HG03521 (cell line): ENCODE data around the gene ZBTB45.
A peak's percentile ranks its signal among the peaks of the same experiment; 100 is the strongest.
"Not testable (repeated sequence)": the region's sequence is repeated elsewhere in the genome, so short reads cannot be mapped to it uniquely, and the experiment has no call there.

Source experiments
- ATAC-seq: cut with Tn5 transposase; IDR thresholded peaks from one replicate; pipeline ENCODE4 v1.9.1; 2021; ENCODE audit warnings: mild to moderate bottlenecking, moderate library complexity; ENCODE audit not compliant: unreplicated experiment

The ZBTB45 gene

GRCh38 chr19:58542641-58543372 is 23.2 kb upstream of the ZBTB45 start:
- not testable (repeated sequence) for ATAC-seq

GRCh38 chr19:58539169-58539559 is 19.6 kb upstream of the ZBTB45 start:
- ATAC-seq: not testable (repeated sequence)

DNA sequence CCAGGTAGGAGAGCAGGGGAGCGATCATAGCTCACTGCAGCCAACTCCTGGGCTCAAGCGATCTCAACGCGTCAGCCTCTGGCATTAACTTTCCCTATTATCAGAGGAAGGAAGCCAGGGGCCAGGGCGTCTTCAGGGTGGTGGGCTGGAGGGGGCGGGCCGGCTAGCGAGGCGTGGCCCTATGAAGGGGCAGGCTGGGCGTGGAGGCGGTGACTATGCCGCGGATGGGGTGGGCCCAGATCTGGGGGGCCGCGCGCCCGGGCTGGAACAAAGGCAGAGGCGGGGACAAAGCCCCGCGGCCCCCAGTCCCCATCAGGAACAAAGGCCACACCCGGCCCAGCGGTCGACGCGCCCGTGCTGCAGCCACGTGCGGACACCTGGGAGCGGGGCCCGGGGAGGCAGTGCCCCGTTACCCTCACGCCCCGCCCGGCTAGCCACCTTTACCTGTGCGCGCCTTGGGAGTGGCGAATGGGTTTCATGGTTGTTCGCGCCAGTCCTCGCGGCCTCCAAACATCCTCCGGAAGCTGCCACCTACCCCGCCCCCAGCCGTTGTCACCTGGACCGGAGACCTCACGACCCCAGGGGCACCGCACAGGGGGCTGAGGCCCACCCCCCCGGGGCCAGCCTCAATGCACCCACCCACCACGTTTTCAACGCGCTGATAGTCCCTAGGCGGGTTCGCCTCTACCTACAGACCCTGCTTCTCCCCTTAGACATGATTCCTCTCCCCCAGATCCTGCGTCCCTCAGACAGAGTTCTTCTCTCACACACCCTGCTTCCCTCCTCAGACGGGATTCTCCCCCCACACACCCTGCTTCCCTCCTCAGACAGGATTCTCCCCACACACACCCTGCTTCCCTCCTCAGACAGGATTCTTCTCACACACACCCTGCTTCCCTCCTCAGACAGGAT is 18.9 kb upstream of the ZBTB45 start:
- ATAC-seq: no peak

DNA sequence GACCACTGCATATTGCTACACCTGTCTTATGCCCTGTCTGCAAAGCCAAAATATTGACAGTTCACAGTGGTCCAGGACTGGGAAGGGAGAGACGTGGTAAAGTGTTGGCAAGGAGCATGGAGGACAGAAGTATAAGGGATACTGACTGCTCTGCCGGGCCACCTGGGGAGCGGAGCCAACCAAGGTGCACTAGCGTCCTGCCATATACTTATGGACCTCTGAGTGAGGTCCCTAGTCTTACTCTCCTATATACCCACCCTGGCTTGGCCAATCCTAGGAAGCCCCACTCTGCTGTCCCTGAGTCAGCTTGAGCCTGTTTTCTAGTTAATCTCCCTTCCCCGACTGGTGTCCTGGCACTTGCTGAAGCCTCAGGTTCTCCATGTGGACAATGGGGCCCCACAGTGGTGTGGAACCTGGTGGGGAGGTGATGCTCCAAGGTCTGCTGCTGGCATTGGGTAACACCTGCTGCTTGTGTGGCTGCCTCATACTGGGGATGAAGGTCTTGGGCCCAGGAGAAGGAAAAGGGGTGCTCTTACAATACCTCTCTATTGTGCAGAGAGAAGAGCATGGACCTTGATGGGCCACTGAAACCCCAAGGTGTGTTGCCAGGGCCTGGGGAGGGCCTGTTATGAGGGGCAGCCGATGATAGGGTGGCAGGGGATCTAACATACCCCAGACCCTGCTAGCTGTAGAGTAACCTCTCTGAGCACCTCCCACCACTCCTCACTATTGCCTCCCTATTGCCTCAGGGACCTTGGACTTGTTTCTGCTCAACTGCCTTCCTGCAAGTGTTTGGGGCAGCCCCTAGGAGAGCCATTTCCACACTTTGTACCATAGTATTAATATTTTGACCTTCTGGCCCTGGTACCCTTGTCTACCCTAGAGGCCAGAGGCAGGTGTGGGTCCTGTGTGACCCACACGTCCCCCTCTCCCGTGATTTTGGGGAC is 17.5 kb upstream of the ZBTB45 start:
- no peak for ATAC-seq

DNA sequence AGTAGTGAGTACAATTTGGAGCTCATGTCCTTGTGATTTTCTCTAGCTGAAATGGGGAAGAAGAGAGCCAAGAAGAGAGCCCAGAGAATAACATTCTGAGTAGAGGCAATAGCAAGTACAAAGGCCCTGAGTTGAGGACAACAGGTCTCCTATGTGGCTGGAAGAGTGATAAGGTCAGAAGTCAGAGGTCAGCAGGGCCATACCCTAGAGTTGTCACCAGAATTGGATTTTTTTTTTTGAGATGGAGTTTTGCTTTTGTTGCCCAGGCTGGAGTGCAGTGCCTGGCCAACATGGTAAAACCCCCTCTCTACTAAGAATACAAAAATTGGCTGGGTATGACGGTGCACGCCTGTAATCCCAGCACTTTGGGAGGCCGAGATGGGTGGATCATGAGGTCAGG is 16.2 kb upstream of the ZBTB45 start:
- no peak for ATAC-seq

GRCh38 chr19:58531034-58531840 is 11.6 kb upstream of the ZBTB45 start:
- ATAC-seq: no peak

GRCh38 chr19:58529405-58529804 is 9.8 kb upstream of the ZBTB45 start:
- ATAC-seq: no peak

GRCh38 chr19:58522709-58523108 is 3.1 kb upstream of the ZBTB45 start:
- ATAC-seq: no peak

GRCh38 chr19:58521651-58522050 is 2.0 kb upstream of the ZBTB45 start:
- ATAC-seq: no peak

DNA sequence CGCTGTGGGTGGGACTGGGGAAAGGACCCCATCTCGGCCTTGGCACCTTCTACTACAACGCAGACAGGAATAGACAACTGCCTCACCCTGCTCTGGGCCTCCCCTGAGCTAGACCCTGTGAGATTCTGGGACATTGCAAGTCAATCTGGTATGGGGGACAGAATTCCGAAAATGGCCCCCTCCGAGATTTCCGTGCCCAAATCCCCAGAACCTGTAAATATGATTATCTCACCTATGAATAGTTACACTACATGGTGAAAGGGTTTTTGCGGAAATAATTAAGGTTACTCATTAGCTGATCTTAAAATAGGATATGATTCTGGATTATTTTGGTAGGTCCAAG is 618 bp upstream of the ZBTB45 start:
- ATAC-seq: no peak

- ATAC-seq: peak; percentile 1
Measured at GRCh38 chr19:58519087-58519354, 589 bp downstream of the ZBTB45 start.

DNA sequence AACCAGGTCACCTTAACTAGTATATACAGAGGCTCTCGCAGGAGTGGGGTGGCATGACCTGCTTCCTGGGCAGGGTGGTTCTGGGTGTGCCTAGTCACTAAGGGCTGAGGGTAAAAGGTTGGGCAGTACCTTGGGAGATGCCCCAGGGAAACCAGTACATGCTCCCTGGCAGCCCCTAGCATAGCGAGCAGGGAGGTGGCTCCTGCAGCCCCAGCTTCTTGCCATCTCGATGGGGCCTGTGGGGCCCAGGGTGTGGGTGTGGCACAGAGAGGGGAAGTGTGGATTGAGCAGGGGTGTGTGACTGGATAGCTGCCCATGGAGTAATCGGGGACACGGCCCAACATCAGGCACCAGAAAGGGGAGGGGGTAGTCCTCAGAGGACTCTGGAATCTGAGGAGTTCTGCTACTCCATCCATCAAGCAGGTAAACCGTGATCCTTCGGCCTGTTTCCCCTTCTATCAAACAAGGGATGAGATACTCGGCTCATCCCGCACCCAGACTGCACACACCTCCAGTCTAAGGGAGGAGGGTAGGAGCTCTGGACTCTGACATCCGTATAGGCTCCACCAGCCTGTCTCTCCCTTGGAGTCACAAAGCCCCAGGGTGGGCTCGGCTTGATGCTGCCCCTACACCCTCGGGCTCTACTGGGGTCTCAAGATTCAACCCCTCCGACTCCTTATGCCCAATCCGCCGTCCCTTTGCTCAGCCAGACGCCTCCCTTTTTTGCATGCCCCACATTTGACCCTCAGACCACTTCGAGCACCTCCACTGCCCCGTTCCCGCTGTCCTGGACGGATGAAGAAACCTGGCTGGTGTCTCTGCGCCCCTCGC is 1.1 kb downstream of the ZBTB45 start:
- no peak for ATAC-seq

- no peak for ATAC-seq
Measured at GRCh38 chr19:58516964-58517833, 2.4 kb downstream of the ZBTB45 start.

DNA sequence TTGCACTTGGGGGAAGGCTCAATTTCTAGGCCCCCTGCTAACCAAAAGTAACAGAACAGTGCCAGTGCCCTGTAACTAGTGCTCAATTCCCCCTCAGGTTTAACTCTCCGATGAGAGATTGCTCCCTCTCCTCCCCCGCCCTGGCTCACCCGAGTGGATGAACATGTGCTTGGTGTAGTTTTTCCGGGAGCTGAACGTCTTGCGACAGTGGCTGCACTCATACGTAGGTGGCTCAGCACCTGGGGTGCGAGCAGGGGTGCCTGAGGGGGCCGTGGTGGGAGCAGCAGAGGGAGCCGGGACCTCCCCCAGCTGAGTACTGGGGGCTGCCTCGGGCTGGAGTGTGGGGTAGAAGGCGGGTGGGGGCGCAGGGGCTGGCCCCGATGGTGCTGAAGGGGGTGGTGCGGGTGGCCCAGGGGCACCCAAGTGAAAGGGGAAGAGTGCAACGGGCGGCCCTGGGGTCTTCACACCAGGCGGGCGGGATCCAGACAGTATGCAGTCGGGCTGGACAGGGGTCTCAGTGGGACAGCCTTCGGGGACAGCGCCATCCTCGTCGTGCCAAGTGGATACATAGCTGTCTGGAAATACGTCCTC is 3.3 kb downstream of the ZBTB45 start:
- ATAC-seq: no peak

- ATAC-seq: no peak
Measured at GRCh38 chr19:58515259-58515658, 4.4 kb downstream of the ZBTB45 start.

DNA sequence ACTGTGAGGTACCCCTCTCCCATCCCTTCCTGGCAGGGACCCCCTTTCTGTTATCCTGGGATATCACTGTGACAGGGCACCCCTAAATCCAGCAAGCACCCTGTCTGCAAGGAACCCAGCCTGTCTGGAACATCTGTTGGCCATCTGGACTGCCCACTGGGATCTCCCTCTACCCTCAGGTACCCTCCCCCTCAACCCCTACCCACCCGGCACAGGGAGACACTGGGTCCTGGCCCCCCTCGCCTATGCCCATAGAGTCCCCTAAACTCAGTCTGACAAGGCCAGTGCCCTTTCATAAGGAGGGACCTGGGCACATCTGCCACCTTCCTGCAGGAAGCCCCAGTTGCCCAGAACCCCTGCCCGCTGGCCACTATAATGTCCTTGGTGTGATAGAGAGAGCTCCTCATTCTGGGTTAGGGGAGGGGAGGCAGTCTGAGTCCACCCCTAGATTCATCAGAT is 5.0 kb downstream of the ZBTB45 start:
- ATAC-seq: no peak

DNA sequence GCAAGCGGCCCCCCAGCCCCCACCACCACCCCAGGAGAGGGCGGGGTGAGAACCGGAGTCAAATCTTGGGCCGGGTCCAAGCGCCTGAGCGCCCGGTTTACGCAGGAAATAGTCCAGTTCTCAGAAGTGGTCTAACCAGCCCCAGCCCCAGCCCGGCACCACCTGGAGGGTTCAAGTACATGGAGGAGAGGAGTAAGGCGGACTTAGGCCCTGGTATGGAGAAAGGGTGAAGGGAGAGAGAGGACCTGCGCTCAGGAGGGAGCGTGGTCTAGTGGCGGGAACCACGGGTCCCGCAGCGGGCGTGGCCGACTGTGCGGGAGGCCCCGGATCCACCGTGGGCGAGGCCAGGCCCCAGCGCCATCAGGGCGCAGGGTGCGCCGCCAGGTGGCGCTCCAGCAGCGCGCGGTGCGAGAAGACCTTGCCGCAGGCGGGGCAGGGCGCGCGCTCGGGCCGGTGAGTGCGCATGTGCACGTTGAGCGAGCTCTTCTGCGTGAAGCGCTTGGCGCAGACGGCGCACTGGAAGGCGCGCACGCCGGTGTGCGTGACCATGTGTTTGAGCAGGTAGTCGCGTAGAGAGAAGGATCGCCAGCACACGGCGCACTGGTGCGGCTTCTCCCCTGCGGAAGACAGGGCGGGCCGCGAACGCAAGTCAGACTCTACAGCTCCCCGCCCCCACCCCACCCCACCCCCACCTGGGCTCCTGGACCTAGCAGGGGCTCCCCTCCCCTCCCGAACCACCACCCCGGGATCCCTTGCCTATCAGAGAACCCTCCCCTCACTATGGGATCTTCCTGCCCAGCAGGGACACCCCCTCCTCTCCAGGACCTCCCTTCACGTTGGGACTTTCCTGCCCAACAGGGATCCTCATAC is 5.7 kb downstream of the ZBTB45 start:
- ATAC-seq: peak; percentile 61
